ENCODE data around the gene CELF5. TPM values are rescaled to one million over a fixed set of nuclear protein-coding genes. Genes with fewer than 3 reads are reported as not detected.
A peak's percentile ranks its signal among the peaks of the same experiment; 100 is the strongest.

CELF5 gene
- under 1 TPM in 2 of 4 donors, not detected in 2; 0.28 to 0.73 TPM for total RNA-seq

DNA sequence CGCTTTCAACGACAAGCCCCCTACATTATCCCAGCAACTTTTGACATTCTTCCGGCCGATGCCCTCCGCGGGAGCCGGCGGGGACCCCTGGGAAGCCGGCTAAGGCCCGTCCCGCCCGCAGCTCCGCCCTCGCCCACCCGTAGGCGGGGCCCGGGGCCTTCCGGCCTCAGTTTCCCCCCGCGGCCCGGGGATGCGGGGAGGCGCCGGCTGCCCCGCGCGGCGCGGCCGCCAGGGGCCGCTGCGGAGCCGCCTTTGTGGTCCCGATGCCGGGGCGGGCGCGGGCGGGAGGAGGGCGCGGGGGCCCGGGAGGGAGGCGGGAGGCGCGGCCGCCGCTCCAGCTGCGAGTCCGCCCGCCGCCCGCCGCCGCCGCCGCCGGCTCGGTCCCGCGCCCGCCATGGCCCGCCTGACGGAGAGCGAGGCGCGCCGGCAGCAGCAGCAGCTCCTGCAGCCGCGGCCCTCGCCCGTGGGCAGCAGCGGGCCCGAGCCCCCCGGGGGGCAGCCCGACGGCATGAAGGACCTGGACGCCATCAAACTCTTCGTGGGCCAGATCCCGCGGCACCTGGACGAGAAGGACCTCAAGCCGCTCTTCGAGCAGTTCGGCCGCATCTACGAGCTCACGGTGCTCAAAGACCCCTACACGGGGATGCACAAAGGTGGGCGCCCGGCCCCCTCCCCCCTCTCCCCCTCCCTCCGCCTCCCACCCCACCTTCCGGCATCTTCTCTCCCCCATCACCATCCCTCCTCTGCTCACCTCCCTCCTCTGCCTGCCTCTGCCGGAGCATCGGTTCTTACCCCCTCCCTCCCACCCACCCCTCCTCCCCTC is at the start of gene CELF5:
Gene CELF5 (plus strand): TSS at position 316 of the 823 bp plus-strand sequence. CDS start 79 bp downstream, at position 395.
- no peaks in the 10 kb centered on the region for H3K36me3 ChIP-seq
- no peaks in the 10 kb centered on the region for H3K9me3 ChIP-seq
- intact Hi-C loops (cut with DNase I; ENCODE audit: low total_unique reads), result no loop called here
- no peaks in the 10 kb centered on the region for H3K4me1 ChIP-seq
- TF ChIP-seq, protein P1, sequence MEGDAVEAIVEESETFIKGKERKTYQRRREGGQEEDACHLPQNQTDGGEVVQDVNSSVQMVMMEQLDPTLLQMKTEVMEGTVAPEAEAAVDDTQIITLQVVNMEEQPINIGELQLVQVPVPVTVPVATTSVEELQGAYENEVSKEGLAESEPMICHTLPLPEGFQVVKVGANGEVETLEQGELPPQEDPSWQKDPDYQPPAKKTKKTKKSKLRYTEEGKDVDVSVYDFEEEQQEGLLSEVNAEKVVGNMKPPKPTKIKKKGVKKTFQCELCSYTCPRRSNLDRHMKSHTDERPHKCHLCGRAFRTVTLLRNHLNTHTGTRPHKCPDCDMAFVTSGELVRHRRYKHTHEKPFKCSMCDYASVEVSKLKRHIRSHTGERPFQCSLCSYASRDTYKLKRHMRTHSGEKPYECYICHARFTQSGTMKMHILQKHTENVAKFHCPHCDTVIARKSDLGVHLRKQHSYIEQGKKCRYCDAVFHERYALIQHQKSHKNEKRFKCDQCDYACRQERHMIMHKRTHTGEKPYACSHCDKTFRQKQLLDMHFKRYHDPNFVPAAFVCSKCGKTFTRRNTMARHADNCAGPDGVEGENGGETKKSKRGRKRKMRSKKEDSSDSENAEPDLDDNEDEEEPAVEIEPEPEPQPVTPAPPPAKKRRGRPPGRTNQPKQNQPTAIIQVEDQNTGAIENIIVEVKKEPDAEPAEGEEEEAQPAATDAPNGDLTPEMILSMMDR (IDR thresholded peaks at IDR 0.05), result peak; percentile 15 to 72 (median 66)
- TF ChIP-seq POLR2A (IDR thresholded peaks at IDR 0.05), result no peak
- H3K27me3 ChIP-seq, result peaks cover 6 to 11% of the 10 kb centered on the region in 2 donors
- no peak within 1 kb of the TSS for H3K4me3 ChIP-seq
- no peak within 1 kb of the TSS for H3K27ac ChIP-seq
- DNase-seq, result peak in 1 of 2 donors; percentile 38

DNA sequence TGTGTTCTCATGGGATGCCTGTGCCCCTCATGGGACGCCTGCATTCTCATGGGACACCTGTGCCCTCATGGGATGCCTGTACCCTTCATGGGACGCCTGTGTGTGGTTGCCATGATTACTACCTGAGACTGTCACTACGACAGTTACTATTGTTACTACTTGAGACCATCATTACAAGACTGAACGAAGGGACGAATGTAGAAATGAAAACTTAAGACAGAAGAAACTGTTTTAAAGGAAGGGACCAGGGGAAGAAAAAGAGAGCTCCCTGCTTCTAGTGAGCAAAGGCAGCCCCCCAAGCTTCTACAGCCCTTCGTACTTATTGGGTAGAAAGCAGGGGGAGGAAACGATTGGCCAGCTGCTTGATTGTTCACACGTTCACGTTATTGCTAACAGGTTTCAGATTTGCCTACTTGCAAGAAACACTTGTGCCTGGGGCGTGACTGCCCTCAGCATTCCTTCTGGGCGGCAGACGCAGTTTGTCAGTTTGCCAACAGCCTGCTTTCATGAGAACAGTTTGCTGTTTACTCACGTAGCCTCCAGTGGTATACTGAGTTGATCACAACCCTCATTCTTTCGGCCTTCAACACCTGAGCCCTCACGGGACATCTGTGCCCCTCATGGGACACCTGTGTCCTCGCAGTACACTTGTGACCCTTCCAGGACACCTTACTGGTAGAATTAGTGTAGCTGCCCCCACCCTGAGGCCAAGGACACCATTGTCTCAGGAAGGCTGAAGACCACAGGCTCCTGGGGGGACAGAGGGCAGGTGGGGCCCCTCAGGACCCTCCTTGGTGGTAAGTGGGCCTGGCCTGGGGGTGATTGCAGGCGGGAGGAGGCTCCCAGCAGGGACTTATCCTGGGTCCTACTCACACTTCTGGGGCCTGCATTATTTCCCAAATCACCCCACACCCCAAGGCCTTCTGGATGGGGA is 48.4 kb upstream of the CELF5 start:
- no peaks in the 10 kb centered on the region for H3K4me1 ChIP-seq
- no peak overlapping the region for H3K4me3 ChIP-seq
- no peaks in the 10 kb centered on the region for H3K9me3 ChIP-seq
- intact Hi-C loops (cut with DNase I; ENCODE audit: low total_unique reads), result no loop called here
- no peaks in the 10 kb centered on the region for H3K27me3 ChIP-seq
- no peak overlapping the region for H3K27ac ChIP-seq
- H3K36me3 ChIP-seq, result no peaks in the 10 kb centered on the region
- no peak for DNase-seq
- no peak for TF ChIP-seq POLR2A (IDR thresholded peaks at IDR 0.05)
- TF ChIP-seq, protein P1 (IDR thresholded peaks at IDR 0.05), result no peak

DNA sequence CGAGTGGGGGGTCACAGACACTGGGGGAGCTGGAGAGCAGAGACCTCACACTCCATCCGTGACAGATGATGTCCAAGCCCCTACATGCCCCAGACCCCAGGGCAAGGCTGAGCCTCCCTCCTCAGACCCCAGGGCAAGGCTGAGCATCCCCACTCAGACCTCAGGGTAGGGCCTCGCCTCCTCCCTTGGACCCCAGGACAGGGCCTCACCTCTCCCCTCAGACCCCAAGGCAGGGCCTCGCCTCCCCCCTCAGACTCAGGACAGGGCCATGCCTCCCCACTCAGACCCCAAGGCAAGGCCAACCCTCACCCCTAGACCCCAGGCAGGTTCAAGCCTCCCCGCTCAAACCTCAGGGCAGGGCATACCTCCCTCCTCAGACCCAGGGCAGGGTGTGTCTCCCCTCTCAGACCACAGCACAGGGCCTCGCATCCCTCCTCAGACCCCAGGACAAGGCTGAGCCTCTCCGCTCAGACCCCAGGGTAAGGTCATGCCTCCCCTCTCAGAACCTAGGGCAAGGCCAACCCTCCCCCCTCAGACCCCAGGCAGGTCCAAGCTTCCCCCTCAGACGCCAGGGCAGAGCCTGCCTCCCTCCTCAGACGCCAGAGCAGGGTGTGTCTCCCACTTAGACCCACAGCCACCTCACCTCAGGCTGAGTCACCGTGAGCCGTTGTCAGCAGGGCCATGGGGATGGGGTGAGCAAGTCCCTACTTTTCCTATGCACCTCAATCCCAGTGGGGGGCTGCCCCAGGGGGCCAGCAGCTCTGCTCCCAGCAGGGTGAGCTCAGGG is 47.6 kb upstream of the CELF5 start:
- no peak for TF ChIP-seq POLR2A (IDR thresholded peaks at IDR 0.05)
- TF ChIP-seq, protein P1 (IDR thresholded peaks at IDR 0.05), result no peak
- DNase-seq, result no peak
- Histone ChIP-seq H3K36me3 (no peaks in the 10 kb centered on the region), H3K9me3 (no peaks in the 10 kb centered on the region), H3K4me3 (no peak overlapping the region), H3K4me1 (no peaks in the 10 kb centered on the region), H3K27ac (no peak overlapping the region), H3K27me3 (no peaks in the 10 kb centered on the region)
- intact Hi-C loops (cut with DNase I; ENCODE audit: low total_unique reads), result no loop called here

DNA sequence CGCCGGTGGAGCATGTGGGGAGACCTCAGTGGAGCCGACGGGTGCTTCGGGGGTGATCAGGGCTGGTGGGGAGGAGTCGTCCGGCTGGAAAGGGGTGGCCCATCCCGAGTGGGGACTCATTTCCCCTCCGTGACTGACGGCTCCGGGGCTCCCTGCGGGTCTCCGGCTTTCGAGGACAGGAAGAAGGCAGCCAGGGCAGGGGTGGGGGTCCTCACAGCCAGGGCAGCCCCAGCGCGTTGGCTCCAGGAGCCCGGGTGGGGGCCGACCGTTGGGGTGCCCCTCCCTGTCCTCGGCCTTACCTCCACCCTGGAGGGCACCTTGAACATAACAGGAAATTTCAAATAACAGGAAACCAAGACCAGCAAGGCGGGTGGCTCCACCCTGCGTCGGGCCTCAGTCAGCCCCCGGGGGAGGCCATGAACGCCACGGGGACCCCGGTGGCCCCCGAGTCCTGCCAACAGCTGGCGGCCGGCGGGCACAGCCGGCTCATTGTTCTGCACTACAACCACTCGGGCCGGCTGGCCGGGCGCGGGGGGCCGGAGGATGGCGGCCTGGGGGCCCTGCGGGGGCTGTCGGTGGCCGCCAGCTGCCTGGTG is 46.0 kb upstream of the CELF5 start, which contains the start of gene S1PR4:
Gene S1PR4 (plus strand): TSS at position 393 of the 596 bp plus-strand sequence. CDS start 24 bp downstream, at position 417.
- intact Hi-C loops (cut with DNase I; ENCODE audit: low total_unique reads), result no loop called here
- no peak for TF ChIP-seq POLR2A (IDR thresholded peaks at IDR 0.05)
- TF ChIP-seq, protein P1 (IDR thresholded peaks at IDR 0.05), result no peak
- Histone ChIP-seq H3K27ac (no peak within 1 kb of the TSS), H3K9me3 (no peaks in the 10 kb centered on the region), H3K27me3 (no peaks in the 10 kb centered on the region), H3K36me3 (no peaks in the 10 kb centered on the region), H3K4me1 (no peaks in the 10 kb centered on the region), H3K4me3 (no peak within 1 kb of the TSS)
- DNase-seq, result no peak
